ENCODE measurements around the gene MVB12B.

The MVB12B gene

GRCh38 chr9:126494264-126494663 is 167.6 kb downstream of the MVB12B start:
- no peak for DNase-seq (ENCODE audit: low read depth)

- DNase-seq (ENCODE audit: low read depth) = no peak
These were observed 168.1 kb downstream of the MVB12B start for GRCh38 chr9:126494746-126495145.

GRCh38 chr9:126495411-126496180 is 169.0 kb downstream of the MVB12B start:
- DNase-seq (ENCODE audit: low read depth) = no peak

GRCh38 chr9:126496181-126496576 is 169.6 kb downstream of the MVB12B start:
- no peak for DNase-seq (ENCODE audit: low read depth)

- DNase-seq (ENCODE audit: low read depth) = no peak
These were observed 170.4 kb downstream of the MVB12B start for GRCh38 chr9:126496781-126497659.

GRCh38 chr9:126497660-126498275 is 171.1 kb downstream of the MVB12B start:
- DNase-seq (ENCODE audit: low read depth) = no peak

- no peak for DNase-seq (ENCODE audit: low read depth)
These were observed 171.7 kb downstream of the MVB12B start for GRCh38 chr9:126498331-126498730.

- no peak for DNase-seq (ENCODE audit: low read depth)
These were observed 172.6 kb downstream of the MVB12B start for GRCh38 chr9:126499005-126499910.

GRCh38 chr9:126499911-126500599 is 173.4 kb downstream of the MVB12B start:
- DNase-seq (ENCODE audit: low read depth) = no peak

GRCh38 chr9:126500600-126501382 is 174.2 kb downstream of the MVB12B start:
- DNase-seq (ENCODE audit: low read depth) = peak; percentile 37

GRCh38 chr9:126501383-126502331 is 175.0 kb downstream of the MVB12B start:
- no peak for DNase-seq (ENCODE audit: low read depth)

GRCh38 chr9:126502417-126503332 is 176.0 kb downstream of the MVB12B start:
- no peak for DNase-seq (ENCODE audit: low read depth)

- DNase-seq (ENCODE audit: low read depth) = no peak
These were observed 176.9 kb downstream of the MVB12B start for GRCh38 chr9:126503333-126504085.

- no peak for DNase-seq (ENCODE audit: low read depth)
These were observed 177.7 kb downstream of the MVB12B start for GRCh38 chr9:126504086-126504976.

GRCh38 chr9:126504977-126505455 is 178.4 kb downstream of the MVB12B start:
- no peak for DNase-seq (ENCODE audit: low read depth)

Data from activated gamma-delta T cell treated with anti-CD3 and anti-CD28 coated beads, Interleukin-2, amount 50 U/mL, for 16 hours (primary cell).